CD4-positive, CD25-positive, alpha-beta regulatory T cell (primary cell): Measurements from ENCODE around the gene PXMP2. TPM values are rescaled to one million over a fixed set of nuclear protein-coding genes. Genes with fewer than 3 reads are reported as not detected.

Experiments
- ATAC-seq, 2 donors: fragments of 150-1000 bp; cut with Tn5 transposase; one replicate each; pipeline ENCODE4 v1.10.0; 2021; ENCODE audit warnings: low read depth in 2 of 2, moderate number of reproducible peaks in 2 of 2, moderate library complexity in 1 of 2
- DNase-seq, 3 donors: peaks; one replicate each; pipeline versions ENCODE4 v3.0.0 to v3.0.0-alpha.2; 2012 to 2022; ENCODE audit warnings: mixed read lengths in 1 of 3
- H3K27ac ChIP-seq: one replicate; pipeline ENCODE4 v1.7.0; 2013; ENCODE audit warnings: mild to moderate bottlenecking, low read length; ENCODE audit not compliant: insufficient read depth, poor library complexity, severe bottlenecking
- H3K27me3 ChIP-seq: one replicate; pipeline ENCODE4 v1.7.0; 2013; ENCODE audit warnings: low read length; ENCODE audit not compliant: control insufficient read depth, insufficient read depth
- H3K36me3 ChIP-seq: one replicate; pipeline ENCODE4 v1.7.0; 2013; ENCODE audit warnings: mild to moderate bottlenecking, low read length, moderate library complexity; ENCODE audit not compliant: control insufficient read depth, insufficient read depth
- H3K4me1 ChIP-seq: 2 replicates; pipeline ENCODE4 v1.7.0; 2013; ENCODE audit warnings: mild to moderate bottlenecking, low read length; ENCODE audit not compliant: insufficient read depth, control insufficient read depth, poor library complexity, severe bottlenecking
- H3K4me3 ChIP-seq: one replicate; pipeline ENCODE4 v1.7.0; 2013; ENCODE audit warnings: low read depth, mild to moderate bottlenecking, low read length, moderate library complexity
- H3K9me3 ChIP-seq, 2 experiments: 1 replicate in 1 of 2; 2 replicates in 1 of 2; pipeline ENCODE4 v1.7.0; 2013; ENCODE audit warnings: low read length in 2 of 2, mild to moderate bottlenecking in 1 of 2, moderate library complexity in 1 of 2; ENCODE audit not compliant: control insufficient read depth in 2 of 2
- H3K27ac Mint-ChIP-seq, 3 donors: one replicate each; pipeline ENCODE4 v1.8.0; 2020 to 2022; ENCODE audit warnings: mild to moderate bottlenecking in 3 of 3, mixed read lengths in 3 of 3, moderate library complexity in 2 of 3
- H3K27me3 Mint-ChIP-seq: one replicate; pipeline ENCODE4 v1.8.0; 2022; ENCODE audit warnings: mild to moderate bottlenecking, mixed read lengths
- H3K36me3 Mint-ChIP-seq: one replicate; pipeline ENCODE4 v1.8.0; 2020; ENCODE audit warnings: mixed read lengths
- H3K4me1 Mint-ChIP-seq, 4 donors: one replicate each; pipeline ENCODE4 v1.8.0; 2020 to 2022; ENCODE audit warnings: mixed read lengths in 4 of 4, mild to moderate bottlenecking in 1 of 4
- H3K4me3 Mint-ChIP-seq, 4 donors: one replicate each; pipeline ENCODE4 v1.8.0; 2020 to 2022; ENCODE audit warnings: mild to moderate bottlenecking in 4 of 4, mixed read lengths in 4 of 4, moderate library complexity in 3 of 4
- H3K9me3 Mint-ChIP-seq, 7 donors: one replicate each; pipeline ENCODE4 v1.8.0; 2020 to 2022; ENCODE audit warnings: mixed read lengths in 7 of 7, mild to moderate bottlenecking in 3 of 7, moderate library complexity in 2 of 7
- polyA plus RNA-seq, 4 donors: library from polyadenylated mRNA; unstranded; fragments of 300-500 nt; fragmentation: Illumina TruSeq; gene quantifications; one replicate each; pipeline ENCODE4 v1.2.3, GENCODE V29; 2021
- total RNA-seq: library from RNA; stranded (reverse); gene quantifications from one replicate; pipeline ENCODE4 v1.2.3, GENCODE V29; 2022

PXMP2 gene
- total and polyA plus RNA-seq, 5 donors from 2014 or later, result 3.5 to 20.3 (median 15.2) TPM

GRCh38 chr12:132673288-132674179 is 13.9 kb upstream of the PXMP2 start:
- ATAC-seq, result no peak
- H3K27me3 ChIP-seq, result no peaks in the 10 kb centered on the region
- H3K27ac Mint-ChIP-seq, result no peak overlapping the region
- H3K4me1 ChIP-seq, result no peaks in the 10 kb centered on the region
- H3K27ac ChIP-seq, result no peak overlapping the region
- peaks cover 0 to 5% (median 0%) of the 10 kb centered on the region in 4 donors for H3K4me1 Mint-ChIP-seq
- H3K36me3 Mint-ChIP-seq, result peaks cover 45% of the 10 kb centered on the region
- H3K36me3 ChIP-seq, result peaks cover 54% of the 10 kb centered on the region
- no peaks in the 10 kb centered on the region for H3K9me3 ChIP-seq
- H3K9me3 Mint-ChIP-seq, result peaks cover 0 to 3% (median 0%) of the 10 kb centered on the region in 7 donors
- H3K4me3 ChIP-seq, result no peak overlapping the region
- H3K27me3 Mint-ChIP-seq, result no peaks in the 10 kb centered on the region
- DNase-seq, result no peak
- H3K4me3 Mint-ChIP-seq, result no peak overlapping the region

- no peak overlapping the region for H3K4me3 Mint-ChIP-seq
- H3K9me3 ChIP-seq, result no peaks in the 10 kb centered on the region
These were observed 12.8 kb upstream of the PXMP2 start for GRCh38 chr12:132674561-132674960.

GRCh38 chr12:132675757-132676432 is 11.5 kb upstream of the PXMP2 start:
- no peaks in the 10 kb centered on the region for H3K27me3 ChIP-seq
- ATAC-seq, result no peak
- no peak overlapping the region for H3K27ac Mint-ChIP-seq
- H3K4me3 Mint-ChIP-seq, result no peak overlapping the region
- peaks cover 0 to 3% (median 0%) of the 10 kb centered on the region in 7 donors for H3K9me3 Mint-ChIP-seq
- no peaks in the 10 kb centered on the region for H3K27me3 Mint-ChIP-seq
- no peak for DNase-seq
- H3K4me1 ChIP-seq, result no peaks in the 10 kb centered on the region
- no peaks in the 10 kb centered on the region for H3K9me3 ChIP-seq
- H3K4me3 ChIP-seq, result no peak overlapping the region
- peaks cover 50% of the 10 kb centered on the region for H3K36me3 Mint-ChIP-seq
- peaks cover 0 to 15% (median 5%) of the 10 kb centered on the region in 4 donors for H3K4me1 Mint-ChIP-seq
- H3K27ac ChIP-seq, result no peak overlapping the region
- H3K36me3 ChIP-seq, result peaks cover 62% of the 10 kb centered on the region

More at GRCh38 chr12:132674561-132674960, 12.8 kb upstream of the PXMP2 start:
- no peak for ATAC-seq
- H3K27ac Mint-ChIP-seq, result no peak overlapping the region
- DNase-seq, result no peak
- H3K27ac ChIP-seq, result no peak overlapping the region
- peaks cover 0 to 3% (median 0%) of the 10 kb centered on the region in 7 donors for H3K9me3 Mint-ChIP-seq
- H3K36me3 ChIP-seq, result peaks cover 58% of the 10 kb centered on the region
- H3K4me3 ChIP-seq, result no peak overlapping the region
- H3K4me1 ChIP-seq, result no peaks in the 10 kb centered on the region
- H3K36me3 Mint-ChIP-seq, result peaks cover 47% of the 10 kb centered on the region
- peaks cover 0 to 7% (median 2%) of the 10 kb centered on the region in 4 donors for H3K4me1 Mint-ChIP-seq
- no peaks in the 10 kb centered on the region for H3K27me3 Mint-ChIP-seq
- no peaks in the 10 kb centered on the region for H3K27me3 ChIP-seq

DNA sequence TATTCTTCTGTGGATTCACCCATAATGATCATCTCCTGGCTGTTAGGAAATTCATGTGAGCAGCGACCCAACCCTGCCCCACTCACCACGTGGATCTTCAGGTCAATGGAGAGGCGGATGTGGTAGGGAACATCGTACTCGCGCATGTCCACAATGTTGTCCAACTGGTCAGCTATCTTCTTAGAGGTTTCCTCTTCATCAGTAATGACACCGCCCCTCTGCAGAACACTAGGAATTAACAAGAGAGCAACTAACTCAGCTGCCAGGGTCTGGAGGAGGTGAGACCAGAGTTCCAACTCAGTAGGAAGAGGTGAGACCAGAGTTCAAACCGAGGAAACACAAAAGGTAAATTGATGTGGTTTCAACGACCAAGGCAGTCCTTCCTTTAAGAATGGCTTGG is 9.9 kb upstream of the PXMP2 start:
- Mint-ChIP-seq H3K36me3 (peaks cover 44% of the 10 kb centered on the region), H3K27me3 (no peaks in the 10 kb centered on the region), H3K4me3 (no peak overlapping the region), H3K9me3 (peaks cover 0 to 3% (median 0%) of the 10 kb centered on the region in 7 donors), H3K27ac (no peak overlapping the region), H3K4me1 (peaks cover 0 to 20% (median 6%) of the 10 kb centered on the region in 4 donors)
- DNase-seq (no peak), ATAC-seq (no peak)
- H3K9me3 ChIP-seq, result no peaks in the 10 kb centered on the region
- no peak overlapping the region for H3K4me3 ChIP-seq
- no peaks in the 10 kb centered on the region for H3K27me3 ChIP-seq
- H3K27ac ChIP-seq, result no peak overlapping the region
- no peaks in the 10 kb centered on the region for H3K4me1 ChIP-seq
- peaks cover 58% of the 10 kb centered on the region for H3K36me3 ChIP-seq

GRCh38 chr12:132685400-132685799 is 2.0 kb upstream of the PXMP2 start:
- no peak for DNase-seq
- Mint-ChIP-seq H3K4me3 (peak overlapping the region; percentile 72 to 91 (median 84)), H3K4me1 (peaks cover 10 to 39% (median 25%) of the 10 kb centered on the region in 4 donors), H3K9me3 (no peaks in the 10 kb centered on the region), H3K27ac (peak overlapping the region in 2 of 3 donors; percentile 25 to 31), H3K27me3 (no peaks in the 10 kb centered on the region), H3K36me3 (no peaks in the 10 kb centered on the region)
- Histone ChIP-seq H3K27ac (no peak overlapping the region), H3K9me3 (no peaks in the 10 kb centered on the region), H3K4me1 (peaks cover 17% of the 10 kb centered on the region), H3K36me3 (no peaks in the 10 kb centered on the region), H3K4me3 (no peak overlapping the region), H3K27me3 (no peaks in the 10 kb centered on the region)
- ATAC-seq, result no peak

DNA sequence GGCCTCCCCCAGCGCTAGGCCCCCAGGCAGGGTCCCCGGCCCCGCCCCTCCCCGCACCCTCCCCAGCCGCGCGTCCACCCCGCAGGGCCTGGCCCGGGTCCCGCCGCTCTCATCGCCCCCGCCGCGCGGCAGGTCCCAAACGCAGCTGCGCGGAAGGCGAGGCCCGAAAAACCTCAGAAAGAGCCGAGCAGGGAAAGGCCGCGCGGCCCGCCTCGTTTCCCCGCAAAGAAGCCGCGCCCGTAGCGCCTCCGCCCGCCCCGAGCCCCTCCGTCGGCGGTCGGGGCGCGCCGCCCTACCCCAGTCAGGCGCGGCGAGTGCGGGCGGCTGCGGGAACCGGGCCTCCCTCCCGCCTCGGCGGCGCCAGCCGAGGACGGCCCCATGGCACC is 569 bp upstream of the PXMP2 start:
- Histone ChIP-seq H3K4me1 (peaks cover 17% of the 10 kb centered on the region), H3K9me3 (no peaks in the 10 kb centered on the region), H3K27me3 (no peaks in the 10 kb centered on the region), H3K36me3 (no peaks in the 10 kb centered on the region), H3K4me3 (no peak overlapping the region), H3K27ac (peak overlapping the region; percentile 14)
- Mint-ChIP-seq H3K9me3 (no peaks in the 10 kb centered on the region), H3K4me3 (peak overlapping the region; percentile 85 to 94 (median 90)), H3K4me1 (peaks cover 10 to 34% (median 21%) of the 10 kb centered on the region in 4 donors), H3K27ac (no peak overlapping the region), H3K36me3 (no peaks in the 10 kb centered on the region), H3K27me3 (no peaks in the 10 kb centered on the region)
- DNase-seq (no peak), ATAC-seq (peak in 1 of 2 donors; percentile 23)

DNA sequence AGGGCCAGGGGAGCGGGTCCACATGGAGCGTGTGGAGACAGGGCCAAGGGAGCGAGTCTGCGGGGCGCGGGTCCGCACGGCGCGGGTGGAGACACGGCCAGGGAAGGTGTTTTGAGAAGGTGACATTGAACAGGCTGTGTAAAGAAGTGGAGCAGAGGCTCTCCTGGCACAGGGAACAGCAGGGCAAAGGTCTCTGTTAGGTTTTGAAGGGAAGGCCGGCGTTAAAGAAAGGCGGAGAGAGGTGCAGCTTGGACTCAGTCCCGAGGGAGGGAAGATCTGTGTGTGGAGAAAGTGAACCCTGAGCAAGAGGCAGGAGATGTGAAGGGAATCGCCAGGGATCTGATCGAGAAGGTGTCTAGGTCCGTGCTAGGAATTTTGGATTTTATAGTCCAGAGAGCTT is 1.8 kb downstream of the PXMP2 start:
- Histone ChIP-seq H3K4me3 (no peak overlapping the region), H3K36me3 (no peaks in the 10 kb centered on the region), H3K27ac (no peak overlapping the region), H3K9me3 (no peaks in the 10 kb centered on the region), H3K27me3 (no peaks in the 10 kb centered on the region), H3K4me1 (peaks cover 17% of the 10 kb centered on the region)
- ATAC-seq (no peak), DNase-seq (no peak)
- Mint-ChIP-seq H3K27ac (peak overlapping the region in 1 of 3 donors; percentile 84), H3K9me3 (no peaks in the 10 kb centered on the region), H3K4me1 (peaks cover 6 to 27% (median 14%) of the 10 kb centered on the region in 4 donors), H3K27me3 (no peaks in the 10 kb centered on the region), H3K4me3 (peak overlapping the region; percentile 62 to 81 (median 76)), H3K36me3 (no peaks in the 10 kb centered on the region)
